ENCODE results near the gene RTN4IP1. TPM values are rescaled to one million over a fixed set of nuclear protein-coding genes. Genes with fewer than 3 reads are reported as not detected.

The RTN4IP1 gene
- polyA plus RNA-seq, 3 donors from 2014 or later: 1.7 to 6.0 (median 5.0) TPM

- Mint-ChIP-seq H3K27me3 (ENCODE audit: low read depth in 3 of 3) (peaks cover 0 to 3% (median 0%) of the 10 kb centered on the region in 3 donors), H3K27ac (no peak overlapping the region), H3K9me3 (no peaks in the 10 kb centered on the region), H3K4me3 (no peak overlapping the region), H3K4me1 (peaks cover 31 to 37% of the 10 kb centered on the region in 2 donors), H3K36me3 (peaks cover 21 to 32% (median 29%) of the 10 kb centered on the region in 3 donors)
- DNase-seq: no peak
These were observed 99.3 kb downstream of the RTN4IP1 start for GRCh38 chr6:106530026-106530425.

- no peaks in the 10 kb centered on the region for H3K9me3 Mint-ChIP-seq
- H3K4me1 Mint-ChIP-seq: peaks cover 29 to 37% of the 10 kb centered on the region in 2 donors
- peaks cover 21 to 32% (median 29%) of the 10 kb centered on the region in 3 donors for H3K36me3 Mint-ChIP-seq
- no peak for DNase-seq
- H3K27me3 Mint-ChIP-seq (ENCODE audit: low read depth in 3 of 3): peaks cover 0 to 3% (median 0%) of the 10 kb centered on the region in 3 donors
- no peak overlapping the region for H3K4me3 Mint-ChIP-seq
- H3K27ac Mint-ChIP-seq: no peak overlapping the region
These were observed 99.9 kb downstream of the RTN4IP1 start for GRCh38 chr6:106529438-106529837.

DNA sequence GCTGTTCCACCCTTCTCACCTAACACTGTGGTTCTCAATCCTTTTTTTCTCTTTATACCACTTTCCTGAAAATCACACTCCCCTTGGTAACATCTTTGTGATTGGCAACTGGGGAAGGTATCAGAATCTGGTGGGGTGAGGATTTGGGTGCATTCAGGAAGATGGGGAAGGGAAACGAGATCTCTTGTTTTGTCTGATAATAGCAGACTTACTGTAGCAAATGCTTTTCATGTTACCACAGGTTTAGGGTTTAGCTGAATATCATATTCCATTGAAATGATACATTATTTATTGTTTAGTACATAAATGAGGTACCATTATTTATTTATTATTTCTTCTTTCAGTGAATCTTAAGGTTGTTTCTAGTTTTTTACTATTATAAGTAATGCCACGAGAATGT, 100.8 kb downstream of the RTN4IP1 start:
- Mint-ChIP-seq H3K36me3 (peaks cover 21 to 30% (median 28%) of the 10 kb centered on the region in 3 donors), H3K9me3 (no peaks in the 10 kb centered on the region), H3K4me3 (no peak overlapping the region), H3K4me1 (peaks cover 31 to 40% of the 10 kb centered on the region in 2 donors), H3K27ac (peak overlapping the region in 3 of 6 donors; percentile 19 to 56 (median 51)), H3K27me3 (ENCODE audit: low read depth in 3 of 3) (peaks cover 0 to 3% (median 0%) of the 10 kb centered on the region in 3 donors)
- DNase-seq: no peak

- Mint-ChIP-seq H3K4me1 (peaks cover 31 to 40% of the 10 kb centered on the region in 2 donors), H3K27me3 (ENCODE audit: low read depth in 3 of 3) (no peaks in the 10 kb centered on the region), H3K9me3 (no peaks in the 10 kb centered on the region), H3K27ac (peak overlapping the region in 1 of 6 donors; percentile 19), H3K36me3 (peaks cover 21 to 27% (median 25%) of the 10 kb centered on the region in 3 donors), H3K4me3 (no peak overlapping the region)
- DNase-seq: no peak
These were observed 101.3 kb downstream of the RTN4IP1 start for GRCh38 chr6:106527979-106528378.

DNA sequence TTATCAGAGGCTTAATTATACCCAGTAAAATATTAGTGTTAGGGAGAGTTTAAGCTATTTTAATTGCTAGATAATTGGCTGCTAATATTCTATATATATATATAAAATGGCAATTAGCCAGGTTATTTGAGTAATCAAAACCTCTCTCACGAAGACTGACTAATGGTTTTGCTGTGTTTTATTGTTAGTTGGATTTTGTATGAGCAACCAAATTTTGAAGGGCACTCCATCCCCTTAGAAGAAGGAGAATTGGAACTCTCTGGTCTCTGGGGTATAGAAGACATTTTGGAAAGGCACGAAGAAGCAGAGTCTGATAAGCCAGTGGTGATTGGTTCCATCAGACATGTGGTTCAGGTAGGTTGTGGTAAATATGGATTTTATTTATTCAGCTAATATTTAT, 102.2 kb downstream of the RTN4IP1 start:
- Mint-ChIP-seq H3K9me3 (no peaks in the 10 kb centered on the region), H3K4me1 (peaks cover 38 to 43% of the 10 kb centered on the region in 2 donors), H3K36me3 (peaks cover 21 to 25% (median 21%) of the 10 kb centered on the region in 3 donors), H3K4me3 (no peak overlapping the region), H3K27ac (no peak overlapping the region), H3K27me3 (ENCODE audit: low read depth in 3 of 3) (peaks cover 0 to 3% (median 0%) of the 10 kb centered on the region in 3 donors)
- DNase-seq: no peak

DNA sequence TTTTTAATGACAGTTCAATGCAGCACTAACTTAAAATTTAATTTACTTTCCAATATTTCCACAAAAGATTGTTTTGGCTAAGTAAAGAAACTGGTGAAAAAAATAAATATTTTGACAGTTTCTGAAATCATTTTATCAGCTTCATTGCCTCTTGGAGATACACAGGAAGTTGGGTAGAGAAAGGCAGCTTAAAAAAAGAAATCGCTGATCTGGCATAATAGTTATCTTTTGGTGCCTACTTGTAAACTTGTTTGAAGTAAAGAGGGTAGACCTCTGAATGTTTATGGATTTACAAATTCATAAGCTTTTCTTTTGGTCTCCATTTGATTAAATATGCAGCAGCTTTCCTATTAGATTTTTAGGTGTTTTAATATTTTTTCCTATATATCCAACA, 103.4 kb downstream of the RTN4IP1 start:
- Mint-ChIP-seq H3K36me3 (peaks cover 11 to 19% (median 16%) of the 10 kb centered on the region in 3 donors), H3K27me3 (ENCODE audit: low read depth in 3 of 3) (peaks cover 5 to 11% (median 10%) of the 10 kb centered on the region in 3 donors), H3K4me1 (peaks cover 50 to 55% of the 10 kb centered on the region in 2 donors), H3K9me3 (no peaks in the 10 kb centered on the region), H3K4me3 (peak overlapping the region in 4 of 5 donors; percentile 38 to 90 (median 82)), H3K27ac (peak overlapping the region; percentile 34 to 97 (median 92))
- peak in 1 of 3 donors; percentile 28 for DNase-seq

DNA sequence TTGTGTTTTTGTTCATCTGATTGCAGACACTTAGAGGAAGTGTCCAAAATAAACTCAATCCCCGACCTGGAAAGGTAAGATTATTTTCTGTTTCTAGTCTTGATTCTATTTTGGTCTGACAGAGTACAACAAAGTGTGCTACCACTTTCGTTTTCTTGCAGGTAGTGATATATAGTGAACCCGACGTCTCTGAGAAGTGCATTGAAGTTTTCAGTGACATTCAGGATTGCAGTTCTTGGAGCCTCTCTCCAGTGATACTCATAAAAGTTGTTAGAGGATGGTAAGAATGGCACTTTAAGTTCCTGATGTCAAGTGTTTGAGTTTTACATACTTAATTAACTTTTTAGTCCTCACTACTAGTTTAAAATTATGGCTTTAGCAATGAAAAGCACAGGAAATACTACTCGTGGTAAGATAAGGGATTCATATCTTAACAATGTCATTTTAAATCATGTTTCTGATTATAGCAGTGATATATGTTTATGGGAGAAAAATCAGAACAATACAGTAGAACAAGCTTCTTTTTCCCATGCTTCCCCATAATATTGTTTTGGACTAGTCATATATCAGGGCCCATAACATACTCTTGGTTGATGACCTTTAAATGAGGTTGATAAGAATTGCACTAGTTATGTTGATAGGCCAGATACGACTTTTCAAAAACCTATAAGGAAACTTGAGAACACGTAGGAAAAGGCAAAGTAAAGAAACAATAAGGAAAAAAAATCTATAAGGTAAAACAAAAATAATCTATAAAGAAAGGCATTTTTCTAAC, 104.0 kb downstream of the RTN4IP1 start:
- peaks cover 56 to 61% of the 10 kb centered on the region in 2 donors for H3K4me1 Mint-ChIP-seq
- peak overlapping the region; percentile 79 to 94 (median 89) for H3K4me3 Mint-ChIP-seq
- H3K27ac Mint-ChIP-seq: peak overlapping the region; percentile 89 to 97 (median 94)
- peak; percentile 37 to 47 (median 46) for DNase-seq
- no peaks in the 10 kb centered on the region for H3K9me3 Mint-ChIP-seq
- peaks cover 9 to 17% (median 14%) of the 10 kb centered on the region in 3 donors for H3K27me3 Mint-ChIP-seq (ENCODE audit: low read depth in 3 of 3)
- H3K36me3 Mint-ChIP-seq: peaks cover 8 to 19% (median 16%) of the 10 kb centered on the region in 3 donors

DNA sequence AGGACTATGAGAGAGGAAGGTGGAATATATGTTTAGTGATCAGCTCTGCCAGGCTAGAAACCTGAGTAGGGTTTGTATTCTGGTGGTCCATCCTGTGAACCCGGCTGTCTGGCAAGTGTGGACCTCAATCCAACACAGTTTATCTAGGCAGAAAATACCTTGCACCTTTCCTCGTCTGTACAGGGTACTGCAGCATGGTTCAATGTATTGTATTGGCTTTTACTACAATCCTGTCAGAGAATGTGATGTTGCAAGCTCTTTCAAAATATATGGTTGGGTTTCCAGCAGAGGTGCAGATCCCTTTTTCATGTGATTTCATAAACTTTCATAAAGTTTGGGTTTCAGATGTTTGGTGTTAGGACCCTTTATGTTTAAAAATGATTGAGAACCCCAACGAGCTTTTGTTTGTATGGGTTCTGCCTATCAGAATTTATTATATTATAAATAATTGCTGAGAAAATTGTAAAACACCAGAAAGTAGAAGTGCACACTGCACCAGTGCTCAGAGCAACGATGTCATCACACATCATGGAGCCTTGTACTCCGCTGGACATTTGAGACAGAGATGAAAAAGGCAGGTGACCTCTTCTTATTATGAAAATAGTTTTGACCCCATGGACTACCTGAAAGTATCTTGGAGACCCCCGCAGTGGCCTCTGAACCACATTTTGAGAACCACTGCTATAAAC, 106.6 kb downstream of the RTN4IP1 start:
- peak in 2 of 3 donors; percentile 33 to 35 for DNase-seq
- Mint-ChIP-seq H3K27me3 (ENCODE audit: low read depth in 3 of 3) (peaks cover 15 to 26% (median 25%) of the 10 kb centered on the region in 3 donors), H3K4me1 (peaks cover 77 to 87% of the 10 kb centered on the region in 2 donors)

More for the DNA sequence above, 106.6 kb downstream of the RTN4IP1 start:
- no peaks in the 10 kb centered on the region for H3K9me3 Mint-ChIP-seq
- peak overlapping the region; percentile 86 to 94 (median 90) for H3K4me3 Mint-ChIP-seq
- H3K27ac Mint-ChIP-seq: peak overlapping the region; percentile 92 to 99 (median 95)
- peaks cover 0 to 5% (median 2%) of the 10 kb centered on the region in 3 donors for H3K36me3 Mint-ChIP-seq

Other genes starting within 250 kb of the RTN4IP1 start
- 1 to 10 TPM; 6.8 to 9.9 (median 7.8) TPM for gene QRSL1, start 80 bp upstream of the RTN4IP1 start, polyA plus RNA-seq